Pancreas (tissue), 10 donors: ENCODE measurements around the gene CST9. TPM values are rescaled to one million over a fixed set of nuclear protein-coding genes. Genes with fewer than 3 reads are reported as not detected.
A peak's percentile ranks its signal among the peaks of the same experiment; 100 is the strongest.

Source experiments
- ATAC-seq, 4 donors: fragments of 200-7000 bp; cut with Tn5 transposase; one replicate each; pipeline versions ENCODE4 v1.8.0 to v1.9.1; 2020; ENCODE audit warnings: mild to moderate bottlenecking in 4 of 4, moderate library complexity in 4 of 4
- DNase-seq, 6 donors: peaks; one replicate each; pipeline ENCODE4 v3.0.0-alpha.2; 2020
- FAIRE-seq: peaks from 2 replicates; lab custom pipeline; 2012; peaks lifted over from hg19 to GRCh38; lab: Jason Lieb, UNC
- H3K27ac ChIP-seq, 4 donors: fragments of 200-600 bp; sonication (generic); 1 replicate in 3 of 4; 2 replicates in 1 of 4; pipeline versions ENCODE4 v1.5.0 to v1.8.0; 2020
- H3K27me3 ChIP-seq, 4 donors: fragments of 200-600 bp; one replicate each; pipeline ENCODE4 v1.8.0; 2021
- H3K36me3 ChIP-seq, 3 donors: fragments of 200-600 bp; sonication (generic) in 1 of 3; one replicate each; pipeline versions ENCODE4 v1.5.0 to v1.8.0; 2020 to 2021
- H3K4me1 ChIP-seq, 3 donors: fragments of 200-600 bp; one replicate each; pipeline ENCODE4 v1.8.0; 2021
- H3K4me3 ChIP-seq, 4 donors: fragments of 200-600 bp; sonication (generic) in 2 of 4; one replicate each; pipeline versions ENCODE4 v1.5.0 to v1.8.0; 2020 to 2021
- H3K9me3 ChIP-seq, 4 donors: fragments of 200-600 bp; one replicate each; pipeline ENCODE4 v1.8.0; 2021
- WGBS, 2 donors: extraction: QIAGEN DNeasy Blood & Tissue Kit; methylation state at CpG; one replicate each; pipeline ENCODE4 v1.1.7; 2013; 5-methylcytosine and 5-hydroxymethylcytosine counted together
- intact Hi-C, 3 donors: fragments of 100-400 bp; cut with DNase I; formaldehyde crosslinking; loops; one replicate each; pipeline versions ENCODE4 v1.11.1 to v1.14.2; 2022
- polyA plus RNA-seq, 2 donors: library from polyadenylated mRNA; stranded (reverse); fragments of 200-250 nt; gene quantifications; one replicate each; pipeline ENCODE4 v1.2.3, GENCODE V29; 2013
- total RNA-seq, 6 donors: library from RNA; stranded (reverse); fragmentation: NEBNext Ultra II Directional in 4 of 6; extraction: Animal tissue kit (Norgen Biotek cat#: 25700) in 4 of 6; gene quantifications; one replicate each; pipeline versions ENCODE4 v1.2.1 to v1.2.4, GENCODE V29; 2021 to 2023
- TF ChIP-seq, protein P1 (sequence below), 4 donors: fragments of 200-600 bp; sonication (generic) in 3 of 4; IDR thresholded peaks; one replicate each; pipeline versions ENCODE4 v1.5.0 to v1.8.0; 2021; ENCODE audit warnings: antibody characterized with exemption in 4 of 4
- donor health status: healthy with polysubstance abuse.
- donor health status: DM: no; HTN: no; CAD: no; lungs with moderate emphysema.
- donor health status: DM: no; HTN: no; CAD: no.
- donor health status: control.
- donor health status: control.
- donor health status: Bipolar disorder and iron deficiency.
- donor health status: DM: yes; HTN: yes; CAD: no.
- donor health status: DM: no; HTN: no; CAD: no.
- donor health status: DM: no; HTN: no; CAD: no.
- donor health status: DM: yes; HTN: yes; CAD: no.

The CST9 gene
- total and polyA plus RNA-seq, 8 donors, result not detected

DNA sequence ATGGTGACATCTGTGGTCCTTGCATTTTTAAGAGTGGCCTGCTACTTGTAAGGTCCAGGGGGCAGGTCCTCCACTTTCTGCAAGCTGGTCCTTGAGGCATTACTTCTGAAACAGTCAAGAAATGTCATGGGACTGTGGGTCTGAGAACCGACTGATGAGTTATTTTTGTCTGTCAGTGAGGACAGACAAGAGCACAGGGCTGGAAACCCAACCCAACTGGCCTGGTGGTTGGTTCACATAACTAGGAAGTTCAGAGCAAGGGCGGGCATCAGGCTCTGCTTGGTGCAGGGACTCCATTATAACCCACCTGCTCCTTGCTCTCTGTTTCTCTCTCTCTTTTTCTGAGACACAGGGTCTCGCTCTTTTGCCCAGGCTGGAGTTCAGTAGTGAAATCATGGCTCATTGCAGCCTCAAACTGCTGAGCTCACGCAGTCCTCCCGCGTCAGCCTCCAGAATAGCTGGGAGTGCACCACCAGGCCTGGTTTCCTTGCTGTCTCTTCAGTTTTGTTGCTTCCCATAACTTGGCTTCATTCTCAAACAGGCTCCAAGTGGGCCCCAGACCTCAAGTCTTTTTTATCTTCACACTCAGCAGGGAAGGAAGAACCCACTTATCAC lies 22.8 kb upstream of the CST9 start:
- no peaks in the 10 kb centered on the region for H3K27me3 ChIP-seq
- DNase-seq (no peak), FAIRE-seq (no peak), ATAC-seq (no peak)
- TF ChIP-seq, protein P1, sequence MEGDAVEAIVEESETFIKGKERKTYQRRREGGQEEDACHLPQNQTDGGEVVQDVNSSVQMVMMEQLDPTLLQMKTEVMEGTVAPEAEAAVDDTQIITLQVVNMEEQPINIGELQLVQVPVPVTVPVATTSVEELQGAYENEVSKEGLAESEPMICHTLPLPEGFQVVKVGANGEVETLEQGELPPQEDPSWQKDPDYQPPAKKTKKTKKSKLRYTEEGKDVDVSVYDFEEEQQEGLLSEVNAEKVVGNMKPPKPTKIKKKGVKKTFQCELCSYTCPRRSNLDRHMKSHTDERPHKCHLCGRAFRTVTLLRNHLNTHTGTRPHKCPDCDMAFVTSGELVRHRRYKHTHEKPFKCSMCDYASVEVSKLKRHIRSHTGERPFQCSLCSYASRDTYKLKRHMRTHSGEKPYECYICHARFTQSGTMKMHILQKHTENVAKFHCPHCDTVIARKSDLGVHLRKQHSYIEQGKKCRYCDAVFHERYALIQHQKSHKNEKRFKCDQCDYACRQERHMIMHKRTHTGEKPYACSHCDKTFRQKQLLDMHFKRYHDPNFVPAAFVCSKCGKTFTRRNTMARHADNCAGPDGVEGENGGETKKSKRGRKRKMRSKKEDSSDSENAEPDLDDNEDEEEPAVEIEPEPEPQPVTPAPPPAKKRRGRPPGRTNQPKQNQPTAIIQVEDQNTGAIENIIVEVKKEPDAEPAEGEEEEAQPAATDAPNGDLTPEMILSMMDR (IDR thresholded peaks at IDR 0.05), result no peak
- no peaks in the 10 kb centered on the region for H3K9me3 ChIP-seq
- no peak overlapping the region for H3K4me3 ChIP-seq
- H3K4me1 ChIP-seq, result no peaks in the 10 kb centered on the region
- 85 to 92% methylated on average over 6 of the region's 6 CpGs for WGBS, 2 donors
- H3K27ac ChIP-seq, result no peak overlapping the region
- intact Hi-C loops, result no loop called here
- H3K36me3 ChIP-seq, result peaks cover 0 to 9% (median 0%) of the 10 kb centered on the region in 3 donors

DNA sequence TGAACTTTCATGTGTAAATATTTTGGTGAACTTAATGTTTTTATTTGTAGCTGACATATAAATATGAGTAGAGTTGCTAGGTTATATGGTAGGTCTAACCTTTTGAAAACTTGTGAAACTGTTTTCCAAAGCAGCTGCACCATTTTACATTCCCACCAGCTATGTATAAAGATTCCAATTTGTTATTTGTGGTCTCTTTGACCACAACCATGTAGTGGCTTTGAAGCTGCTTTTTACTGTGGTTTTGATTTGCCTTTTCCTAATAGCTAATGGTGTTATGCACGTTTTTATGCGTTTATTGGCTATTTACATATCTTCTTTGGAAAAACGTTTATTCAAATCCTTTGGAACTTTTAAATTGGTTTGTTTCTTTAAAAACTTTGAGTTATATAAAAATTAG lies 21.8 kb upstream of the CST9 start:
- Histone ChIP-seq H3K27ac (no peak overlapping the region), H3K4me3 (no peak overlapping the region), H3K4me1 (no peaks in the 10 kb centered on the region), H3K9me3 (no peaks in the 10 kb centered on the region), H3K27me3 (no peaks in the 10 kb centered on the region), H3K36me3 (no peaks in the 10 kb centered on the region)
- intact Hi-C loops, result no loop called here
- TF ChIP-seq, protein P1 (IDR thresholded peaks at IDR 0.05), result no peak
- 60 to 77% methylated on average over 3 of the region's 3 CpGs for WGBS, 2 donors
- ATAC-seq, result no peak
- FAIRE-seq, result no peak
- no peak for DNase-seq

DNA sequence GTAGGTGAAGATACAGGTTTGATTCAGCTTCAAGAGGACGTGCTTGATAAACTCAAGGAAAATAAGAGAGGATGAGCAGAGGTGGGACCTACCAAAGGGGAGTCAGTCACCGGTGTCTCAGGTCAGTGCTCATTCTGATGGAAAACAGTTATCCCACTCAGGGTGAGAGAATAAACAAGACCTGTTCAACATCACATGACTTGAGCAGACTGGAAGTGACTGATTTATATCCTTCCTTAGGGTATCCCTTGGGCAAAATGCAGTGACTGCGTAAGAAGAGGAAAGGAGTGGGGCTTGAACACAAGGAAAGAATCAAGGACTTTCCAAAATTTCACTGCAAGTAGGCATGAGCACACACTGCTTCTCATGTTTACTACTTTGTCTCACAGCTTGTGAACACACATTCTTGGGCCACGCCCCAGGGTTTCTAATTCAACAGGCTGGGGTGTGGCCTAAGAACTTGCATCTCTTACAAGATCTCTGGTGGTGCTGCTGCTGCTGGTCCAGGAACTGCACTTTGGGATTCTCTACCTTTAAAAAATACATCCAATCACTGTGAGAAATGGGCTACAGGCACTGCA lies 20.4 kb upstream of the CST9 start:
- Histone ChIP-seq H3K4me3 (no peak overlapping the region), H3K27ac (no peak overlapping the region), H3K36me3 (no peaks in the 10 kb centered on the region), H3K9me3 (no peaks in the 10 kb centered on the region), H3K4me1 (no peaks in the 10 kb centered on the region), H3K27me3 (no peaks in the 10 kb centered on the region)
- TF ChIP-seq, protein P1 (IDR thresholded peaks at IDR 0.05), result no peak
- peak in 1 of 4 donors; percentile 35 for ATAC-seq
- DNase-seq, result no peak
- no peak for FAIRE-seq
- intact Hi-C loops, result no loop called here
- 66 to 74% methylated on average over 4 of the region's 4 CpGs for WGBS, 2 donors

DNA sequence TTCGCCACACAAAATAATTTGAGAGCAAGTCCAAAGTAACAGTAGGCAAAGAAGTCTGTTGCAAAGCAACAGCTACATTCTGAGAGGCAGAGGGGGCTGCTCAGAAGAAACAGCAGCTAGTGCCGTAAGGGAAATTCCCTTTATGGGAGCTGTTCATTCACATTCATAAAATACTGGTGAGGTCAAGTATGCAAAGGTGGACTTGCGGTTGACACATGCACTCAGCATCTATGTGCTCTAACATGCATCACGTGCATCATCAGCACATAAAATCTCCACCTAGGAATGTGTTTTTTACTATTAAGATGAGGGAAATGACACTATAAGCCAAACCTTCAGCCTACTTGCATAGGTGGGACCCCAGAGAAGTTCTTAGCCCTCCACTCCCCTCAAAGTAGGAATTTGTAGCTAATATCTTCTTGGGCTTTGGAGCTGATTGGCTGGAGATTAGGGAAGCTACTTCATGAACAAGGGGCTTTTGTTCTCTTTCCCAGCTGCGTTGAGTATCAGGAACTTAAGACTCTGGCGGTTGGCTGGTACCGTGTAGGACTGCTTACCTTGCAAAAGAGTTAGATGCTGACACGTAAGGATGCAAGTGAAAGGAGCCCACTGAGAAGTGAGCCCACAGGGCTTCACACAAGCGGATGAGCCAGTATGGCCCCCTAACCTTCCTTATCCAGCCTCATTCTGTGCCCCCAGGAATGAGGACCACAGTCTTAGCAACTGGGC lies 19.7 kb upstream of the CST9 start:
- H3K36me3 ChIP-seq, result no peaks in the 10 kb centered on the region
- H3K27me3 ChIP-seq, result no peaks in the 10 kb centered on the region
- H3K4me3 ChIP-seq, result no peak overlapping the region
- no peak for DNase-seq
- TF ChIP-seq, protein P1 (IDR thresholded peaks at IDR 0.05), result no peak
- H3K9me3 ChIP-seq, result no peaks in the 10 kb centered on the region
- no peaks in the 10 kb centered on the region for H3K4me1 ChIP-seq
- intact Hi-C loops, result no loop called here
- WGBS, 2 donors, result 46 to 49% methylated on average over 9 of the region's 9 CpGs
- ATAC-seq, result no peak
- no peak for FAIRE-seq
- no peak overlapping the region for H3K27ac ChIP-seq

DNA sequence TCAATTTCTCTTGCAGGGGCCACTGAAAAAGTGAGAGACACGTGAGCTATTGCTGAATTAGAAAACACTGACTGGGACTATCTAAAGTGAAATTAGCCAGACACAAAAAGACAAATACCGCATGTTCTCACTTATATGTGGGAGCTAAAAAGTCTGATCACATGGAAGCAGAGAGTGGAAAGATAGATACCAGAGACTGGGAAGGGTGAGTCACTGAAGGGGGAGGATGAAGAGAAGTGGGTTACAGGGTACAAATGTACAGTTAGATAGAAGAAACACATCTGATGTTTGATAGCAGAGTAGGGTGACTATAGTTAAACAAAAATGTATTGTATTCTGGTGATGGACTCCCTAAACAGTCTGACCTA lies 18.6 kb upstream of the CST9 start:
- H3K36me3 ChIP-seq, result no peaks in the 10 kb centered on the region
- FAIRE-seq (no peak), ATAC-seq (peak in 1 of 4 donors; percentile 41), DNase-seq (no peak)
- intact Hi-C loops, result no loop called here
- H3K9me3 ChIP-seq, result no peaks in the 10 kb centered on the region
- no peaks in the 10 kb centered on the region for H3K4me1 ChIP-seq
- WGBS, 2 donors, result 50 to 59% methylated on average over 2 of the region's 2 CpGs
- H3K27me3 ChIP-seq, result no peaks in the 10 kb centered on the region
- H3K4me3 ChIP-seq, result no peak overlapping the region
- no peak overlapping the region for H3K27ac ChIP-seq
- TF ChIP-seq, protein P1 (IDR thresholded peaks at IDR 0.05), result no peak
